Vagina (tissue), 2 donors: ENCODE measurements around the gene SLC6A16. TPM values are rescaled to one million over a fixed set of nuclear protein-coding genes. Genes with fewer than 3 reads are reported as not detected.

Experiments used
- DNase-seq, 2 donors: peaks; one replicate each; pipeline ENCODE4 v3.0.0-alpha.2; 2017; ENCODE audit errors: extremely low spot score in 2 of 2
- H3K27ac ChIP-seq: fragments of 200-600 bp; sonication (generic); one replicate; pipeline ENCODE4 v1.5.1; 2019
- H3K27me3 ChIP-seq: fragments of 200-600 bp; sonication (generic); one replicate; pipeline ENCODE4 v1.5.1; 2019
- H3K36me3 ChIP-seq, 2 donors: fragments of 200-600 bp; sonication (generic); one replicate each; pipeline ENCODE4 v1.5.1; 2017 to 2019
- H3K4me1 ChIP-seq: fragments of 200-600 bp; sonication (generic); one replicate; pipeline ENCODE4 v1.5.1; 2019
- H3K4me3 ChIP-seq, 2 donors: fragments of 200-600 bp; sonication (generic); 1 replicate in 1 of 2; 2 replicates in 1 of 2; pipeline ENCODE4 v1.5.1; 2016 to 2019
- H3K9me3 ChIP-seq: fragments of 200-600 bp; sonication (generic); one replicate; pipeline ENCODE4 v1.5.1; 2019
- CTCF ChIP-seq, 3 experiments: fragments of 450-650 bp in 2 of 3; fragments of 200-600 bp in 1 of 3; sonication (generic) in 1 of 3; IDR thresholded peaks; one replicate each; pipeline ENCODE4 v1.5.1; 2017 to 2019; ENCODE audit warnings: antibody characterized with exemption in 3 of 3, mild to moderate bottlenecking in 2 of 3, moderate library complexity in 2 of 3
- POLR2A ChIP-seq, 2 donors: fragments of 450-650 bp; IDR thresholded peaks; one replicate each; pipeline ENCODE4 v1.6.1; 2017; ENCODE audit warnings: antibody characterized with exemption in 2 of 2, mild to moderate bottlenecking in 2 of 2, moderate library complexity in 2 of 2
- POLR2AphosphoS5 ChIP-seq, 2 donors: sonication (generic); formaldehyde crosslinking; IDR thresholded peaks; one replicate each; pipeline ENCODE4 v1.9.0; 2017; ENCODE audit warnings: antibody characterized with exemption in 2 of 2, mild to moderate bottlenecking in 2 of 2, low read depth in 1 of 2; ENCODE audit not compliant: insufficient read depth in 1 of 2
- intact Hi-C: fragments of 100-400 bp; cut with DNase I; formaldehyde crosslinking; loops from one replicate; pipeline ENCODE4 v1.15.1; 2023
- microRNA-seq: library from miRNA; unstranded; fragments of <30 nt; microRNA quantifications from one replicate; pipeline ENCODE4, GENCODE V29; 2017; ENCODE audit warnings: borderline number of aligned reads, borderline replicate concordance
- small RNA-seq: library from RNA; depleted of rRNA; stranded (forward); fragments of <200 nt; gene quantifications from one replicate; pipeline ENCODE3, GENCODE V24; 2016
- total RNA-seq: library from RNA; depleted of rRNA; stranded (reverse); fragments of >200 nt; gene quantifications from one replicate; pipeline ENCODE4 v1.2.3, GENCODE V29; 2016

The SLC6A16 gene
- total RNA-seq, 1 donor from 2014 or later, result 2.5 TPM

- no peaks in the 10 kb centered on the region for H3K27me3 ChIP-seq
- no peaks in the 10 kb centered on the region for H3K9me3 ChIP-seq
- intact Hi-C loops, result no loop called here
- TF ChIP-seq POLR2A (IDR thresholded peaks at IDR 0.05) (no peak), POLR2AphosphoS5 (IDR thresholded peaks at IDR 0.05; ENCODE audit: insufficient read depth in 1 of 2, low read depth in 1 of 2) (no peak), CTCF (IDR thresholded peaks at IDR 0.05) (no peak)
- H3K4me3 ChIP-seq, result no peak overlapping the region
- H3K36me3 ChIP-seq, result no peaks in the 10 kb centered on the region
- no peak for DNase-seq
- no peak overlapping the region for H3K27ac ChIP-seq
- H3K4me1 ChIP-seq, result no peaks in the 10 kb centered on the region
These were observed 77.3 kb downstream of the SLC6A16 start for GRCh38 chr19:49247676-49248075.

- no peak for DNase-seq
- TF ChIP-seq POLR2AphosphoS5 (IDR thresholded peaks at IDR 0.05; ENCODE audit: insufficient read depth in 1 of 2, low read depth in 1 of 2) (no peak), POLR2A (IDR thresholded peaks at IDR 0.05) (no peak)
These were observed 80.7 kb downstream of the SLC6A16 start for GRCh38 chr19:49244256-49244655.

GRCh38 chr19:49243726-49244125 is 81.3 kb downstream of the SLC6A16 start:
- no peaks in the 10 kb centered on the region for H3K9me3 ChIP-seq
- H3K27me3 ChIP-seq, result no peaks in the 10 kb centered on the region
- H3K4me1 ChIP-seq, result no peaks in the 10 kb centered on the region
- intact Hi-C loops, result no loop called here
- no peak for TF ChIP-seq CTCF (IDR thresholded peaks at IDR 0.05)
- no peak for TF ChIP-seq POLR2A (IDR thresholded peaks at IDR 0.05)
- no peak for TF ChIP-seq POLR2AphosphoS5 (IDR thresholded peaks at IDR 0.05; ENCODE audit: insufficient read depth in 1 of 2, low read depth in 1 of 2)
- no peak for DNase-seq
- H3K4me3 ChIP-seq, result no peak overlapping the region
- H3K36me3 ChIP-seq, result no peaks in the 10 kb centered on the region
- no peak overlapping the region for H3K27ac ChIP-seq

More at GRCh38 chr19:49244256-49244655, 80.7 kb downstream of the SLC6A16 start:
- Histone ChIP-seq H3K27me3 (no peaks in the 10 kb centered on the region), H3K27ac (no peak overlapping the region), H3K4me3 (no peak overlapping the region), H3K9me3 (no peaks in the 10 kb centered on the region), H3K36me3 (no peaks in the 10 kb centered on the region), H3K4me1 (no peaks in the 10 kb centered on the region)
- intact Hi-C loops, result no loop called here

- no peak for DNase-seq
- H3K36me3 ChIP-seq, result no peaks in the 10 kb centered on the region
- H3K4me3 ChIP-seq, result no peak overlapping the region
- no peak for TF ChIP-seq POLR2AphosphoS5 (IDR thresholded peaks at IDR 0.05; ENCODE audit: insufficient read depth in 1 of 2, low read depth in 1 of 2)
- TF ChIP-seq CTCF (IDR thresholded peaks at IDR 0.05), result no peak
- TF ChIP-seq POLR2A (IDR thresholded peaks at IDR 0.05), result no peak
- no peaks in the 10 kb centered on the region for H3K27me3 ChIP-seq
- no peaks in the 10 kb centered on the region for H3K4me1 ChIP-seq
- no peak overlapping the region for H3K27ac ChIP-seq
- H3K9me3 ChIP-seq, result no peaks in the 10 kb centered on the region
- intact Hi-C loops, result no loop called here
These were observed 81.9 kb downstream of the SLC6A16 start for GRCh38 chr19:49243129-49243528.

- Histone ChIP-seq H3K36me3 (no peaks in the 10 kb centered on the region), H3K27ac (no peak overlapping the region), H3K4me3 (no peak overlapping the region), H3K27me3 (no peaks in the 10 kb centered on the region), H3K4me1 (no peaks in the 10 kb centered on the region), H3K9me3 (no peaks in the 10 kb centered on the region)
- TF ChIP-seq POLR2AphosphoS5 (IDR thresholded peaks at IDR 0.05; ENCODE audit: insufficient read depth in 1 of 2, low read depth in 1 of 2) (no peak), POLR2A (IDR thresholded peaks at IDR 0.05) (no peak), CTCF (IDR thresholded peaks at IDR 0.05) (no peak)
- no peak for DNase-seq
- intact Hi-C loops, result no loop called here
These were observed 83.2 kb downstream of the SLC6A16 start for GRCh38 chr19:49241769-49242168.

Small RNAs within 50 kb of the gene (microRNA-seq; reads per million reads assigned to microRNA genes)
- gene MIR4324, result not detected

Small RNAs within 50 kb of the gene (small RNA-seq; reads per million reads assigned to genes)
- not detected for gene MIR4324

Other genes starting within 250 kb of the SLC6A16 start
- gene SNRNP70, start 239.7 kb downstream of the SLC6A16 start, total RNA-seq, result 380 TPM
- 23.8 TPM for gene LIN7B, start 210.8 kb downstream of the SLC6A16 start, total RNA-seq
- not detected for gene C19orf73, start 206.0 kb downstream of the SLC6A16 start, total RNA-seq
- gene PPFIA3, start 205.6 kb downstream of the SLC6A16 start, total RNA-seq, result 4.7 TPM
- gene HRC, start 169.8 kb downstream of the SLC6A16 start, total RNA-seq, result 0.25 TPM
- 22.8 TPM for gene TRPM4, start 167.4 kb downstream of the SLC6A16 start, total RNA-seq
- gene CD37, start 10.2 kb upstream of the SLC6A16 start, total RNA-seq, result 22.1 TPM
- gene TEAD2, start 37.2 kb upstream of the SLC6A16 start, total RNA-seq, result 20.4 TPM
- gene DKKL1, start 38.7 kb upstream of the SLC6A16 start, total RNA-seq, result not detected
- gene KASH5, start 63.1 kb upstream of the SLC6A16 start, total RNA-seq, result not detected
- gene PTH2, start 98.2 kb upstream of the SLC6A16 start, total RNA-seq, result not detected
- not detected for gene GFY, start 100.2 kb upstream of the SLC6A16 start, total RNA-seq
- 0.74 TPM for gene SLC17A7, start 116.3 kb upstream of the SLC6A16 start, total RNA-seq
- 96.3 TPM for gene PIH1D1, start 126.6 kb upstream of the SLC6A16 start, total RNA-seq
- gene ALDH16A1, start 128.0 kb upstream of the SLC6A16 start, total RNA-seq, result 29.5 TPM
- 10.1 TPM for gene FLT3LG, start 149.0 kb upstream of the SLC6A16 start, total RNA-seq
- 3,900 TPM for gene RPL13A, start 162.4 kb upstream of the SLC6A16 start, total RNA-seq
- 4,897 TPM for gene RPS11, start 171.2 kb upstream of the SLC6A16 start, total RNA-seq
- 166 TPM for gene FCGRT, start 187.5 kb upstream of the SLC6A16 start, total RNA-seq
- 22.6 TPM for gene RCN3, start 202.8 kb upstream of the SLC6A16 start, total RNA-seq